Heart right ventricle (tissue), 16 donors: ENCODE measurements around the gene MAPRE3. TPM values are rescaled to one million over a fixed set of nuclear protein-coding genes. Genes with fewer than 3 reads are reported as not detected.

ENCODE experiments used
- ATAC-seq, 8 donors: fragments of 200-7000 bp; cut with Tn5 transposase; one replicate each; pipeline ENCODE4 v1.9.1; 2020; ENCODE audit warnings: mild to moderate bottlenecking in 8 of 8, moderate library complexity in 8 of 8, moderate number of reproducible peaks in 1 of 8
- DNase-seq, 2 donors: peaks; one replicate each; pipeline ENCODE4 v3.0.0-alpha.2; 2020
- H3K27ac ChIP-seq, 10 donors: fragments of 200-600 bp; sonication (generic) in 2 of 10; one replicate each; pipeline versions ENCODE4 v1.5.0 to v1.8.0; 2020 to 2022; ENCODE audit warnings: mild to moderate bottlenecking in 3 of 10
- H3K27me3 ChIP-seq, 7 donors: fragments of 200-600 bp; one replicate each; pipeline ENCODE4 v1.8.0; 2021 to 2022; ENCODE audit warnings: mild to moderate bottlenecking in 2 of 7
- H3K36me3 ChIP-seq, 9 donors: fragments of 200-600 bp; sonication (generic) in 1 of 9; one replicate each; pipeline versions ENCODE4 v1.5.0 to v1.8.0; 2020 to 2022; ENCODE audit warnings: mild to moderate bottlenecking in 2 of 9
- H3K4me1 ChIP-seq, 9 donors: fragments of 200-600 bp; sonication (generic) in 1 of 9; one replicate each; pipeline versions ENCODE4 v1.5.0 to v1.8.0; 2020 to 2022; ENCODE audit warnings: mild to moderate bottlenecking in 4 of 9
- H3K4me3 ChIP-seq, 10 donors: fragments of 200-600 bp; sonication (generic) in 2 of 10; one replicate each; pipeline versions ENCODE4 v1.5.0 to v1.8.0; 2020 to 2022; ENCODE audit warnings: mild to moderate bottlenecking in 7 of 10, moderate library complexity in 2 of 10
- H3K9me3 ChIP-seq, 11 donors: fragments of 200-600 bp in 10 of 11; sonication (generic) in 2 of 11; one replicate each; pipeline versions ENCODE4 v1.5.0 to v1.8.0; 2013 to 2022; ENCODE audit warnings: mild to moderate bottlenecking in 2 of 11, control low read depth in 1 of 11, moderate library complexity in 1 of 11
- WGBS, 2 donors: extraction: QIAGEN DNeasy Blood & Tissue Kit; methylation state at CpG; one replicate each; pipeline ENCODE4 v1.1.7; 2013; ENCODE audit warnings: inconsistent platforms in 1 of 2; 5-methylcytosine and 5-hydroxymethylcytosine counted together
- intact Hi-C, 10 donors: fragments of 100-400 bp; cut with DNase I; formaldehyde crosslinking; loops; one replicate each; pipeline versions ENCODE4 v1.11.1 to v1.14.2; 2022
- polyA plus RNA-seq, 2 donors: library from polyadenylated mRNA; stranded (reverse); fragments of 200-250 nt; gene quantifications; one replicate each; pipeline ENCODE4 v1.2.3, GENCODE V29; 2013
- total RNA-seq, 10 donors: library from RNA; stranded (reverse); fragmentation: NEBNext Ultra II Directional in 3 of 10; extraction: Animal tissue kit (Norgen Biotek cat#: 25700) in 3 of 10; gene quantifications; one replicate each; pipeline versions ENCODE4 v1.2.1 to v1.2.4, GENCODE V29; 2021 to 2023
- TF ChIP-seq, protein P1 (sequence below), 9 donors: fragments of 200-600 bp; sonication (generic) in 2 of 9; IDR thresholded peaks; one replicate each; pipeline versions ENCODE4 v1.5.0 to v1.8.0; 2021 to 2022; ENCODE audit warnings: antibody characterized with exemption in 9 of 9, mild to moderate bottlenecking in 5 of 9, moderate library complexity in 1 of 9
- donor health status: Arrhythmogenic right ventricular cardiomyopathy.
- donor health status: ischemic (EF 13 %, LVEDD 7.1; RV severe dilation, severe dysfunction).
- donor health status: healthy with polysubstance abuse.
- donor health status: DM: no; HTN: yes; CAD: no.
- donor health status: DM: no; HTN: no; CAD: no.
- donor health status: ischemic (EF 25% LVEDD 6.9; RV normal size, moderate dysfunction).
- donor health status: ischemic (EF 25% LVEDD 5.7; RV mildly dilated, moderate dysfunction).
- donor health status: healthy.
- donor health status: DM: yes; HTN: yes; CAD: no.
- donor health status: Ischemic cardiomyopathy.
- donor health status: ischemic (EF 35%, LVEDD 5.7; RV mildly dilated, moderate dysfunction).
- donor health status: nonischemic (EF 11% LVEDD 7.7; RV severe dilation, severe dysfunction).
- donor health status: DM: yes; HTN: yes; CAD: no.
- donor health status: PGD.
- donor health status: ischemic (EF 29% LVEDD 5.4; RV normal size, mild dysfunction).
- donor health status: nonischemic (EF 23%, LVEDD 6.1; RV moderate dilation, normal function).

The MAPRE3 gene
- total and polyA plus RNA-seq, 12 donors = 23.0 to 68.8 (median 47.2) TPM

DNA sequence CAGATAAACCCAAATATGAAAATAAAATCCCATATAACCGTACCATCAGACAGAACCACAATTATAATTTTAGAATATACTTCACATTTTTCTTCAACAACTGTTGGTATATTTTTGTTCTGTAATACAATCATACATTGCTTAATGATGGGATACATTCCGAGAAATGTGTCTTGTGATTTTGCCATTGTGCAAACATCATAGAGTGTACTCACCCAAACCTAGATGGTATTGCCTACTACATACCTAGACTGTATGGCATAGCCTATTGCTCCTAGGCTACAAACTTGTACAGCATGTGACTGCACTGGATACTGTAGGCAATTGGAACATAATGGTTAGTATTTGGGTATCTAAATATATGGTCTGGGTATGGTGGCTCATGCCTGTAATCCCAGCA is 30.6 kb downstream of the MAPRE3 start:
- TF ChIP-seq, protein P1, sequence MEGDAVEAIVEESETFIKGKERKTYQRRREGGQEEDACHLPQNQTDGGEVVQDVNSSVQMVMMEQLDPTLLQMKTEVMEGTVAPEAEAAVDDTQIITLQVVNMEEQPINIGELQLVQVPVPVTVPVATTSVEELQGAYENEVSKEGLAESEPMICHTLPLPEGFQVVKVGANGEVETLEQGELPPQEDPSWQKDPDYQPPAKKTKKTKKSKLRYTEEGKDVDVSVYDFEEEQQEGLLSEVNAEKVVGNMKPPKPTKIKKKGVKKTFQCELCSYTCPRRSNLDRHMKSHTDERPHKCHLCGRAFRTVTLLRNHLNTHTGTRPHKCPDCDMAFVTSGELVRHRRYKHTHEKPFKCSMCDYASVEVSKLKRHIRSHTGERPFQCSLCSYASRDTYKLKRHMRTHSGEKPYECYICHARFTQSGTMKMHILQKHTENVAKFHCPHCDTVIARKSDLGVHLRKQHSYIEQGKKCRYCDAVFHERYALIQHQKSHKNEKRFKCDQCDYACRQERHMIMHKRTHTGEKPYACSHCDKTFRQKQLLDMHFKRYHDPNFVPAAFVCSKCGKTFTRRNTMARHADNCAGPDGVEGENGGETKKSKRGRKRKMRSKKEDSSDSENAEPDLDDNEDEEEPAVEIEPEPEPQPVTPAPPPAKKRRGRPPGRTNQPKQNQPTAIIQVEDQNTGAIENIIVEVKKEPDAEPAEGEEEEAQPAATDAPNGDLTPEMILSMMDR (IDR thresholded peaks at IDR 0.05) = no peak
- WGBS, 2 donors = 98 to 99% methylated on average over 2 of the region's 2 CpGs
- no peak for ATAC-seq

DNA sequence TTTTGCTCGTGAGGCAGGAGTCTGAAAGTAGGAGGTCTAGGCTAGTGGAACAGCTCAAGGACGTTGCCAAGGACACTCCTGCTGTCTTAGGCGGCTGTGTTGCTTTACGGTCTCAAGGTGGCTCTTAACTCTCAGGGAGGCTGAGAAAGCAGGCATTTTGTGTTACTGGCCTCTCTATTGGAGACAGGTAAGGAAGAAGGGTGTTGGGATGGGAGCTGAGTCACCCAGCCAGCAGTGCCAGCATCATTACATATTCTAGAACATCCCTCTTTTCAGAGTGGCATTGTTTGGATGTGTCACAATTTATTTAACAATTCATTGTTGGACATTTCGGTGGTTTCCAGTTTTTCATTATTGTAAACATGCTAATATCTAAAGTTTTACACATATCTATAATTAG is 31.5 kb downstream of the MAPRE3 start:
- intact Hi-C loops = no loop called here
- ATAC-seq (no peak), DNase-seq (no peak)
- H3K27me3 ChIP-seq = no peaks in the 10 kb centered on the region
- 74 to 76% methylated on average over 5 of the region's 5 CpGs for WGBS, 2 donors
- H3K36me3 ChIP-seq = no peaks in the 10 kb centered on the region
- H3K27ac ChIP-seq = no peak overlapping the region
- no peaks in the 10 kb centered on the region for H3K9me3 ChIP-seq
- TF ChIP-seq, protein P1 (IDR thresholded peaks at IDR 0.05) = no peak
- H3K4me3 ChIP-seq = no peak overlapping the region
- H3K4me1 ChIP-seq = peaks cover 0 to 8% (median 3%) of the 10 kb centered on the region in 9 donors

More for the DNA sequence above, 30.6 kb downstream of the MAPRE3 start:
- no peak for DNase-seq
- Histone ChIP-seq H3K27me3 (no peaks in the 10 kb centered on the region), H3K27ac (no peak overlapping the region), H3K4me1 (peaks cover 0 to 8% (median 0%) of the 10 kb centered on the region in 9 donors), H3K4me3 (no peak overlapping the region), H3K36me3 (no peaks in the 10 kb centered on the region), H3K9me3 (no peaks in the 10 kb centered on the region)
- intact Hi-C loops = no loop called here

DNA sequence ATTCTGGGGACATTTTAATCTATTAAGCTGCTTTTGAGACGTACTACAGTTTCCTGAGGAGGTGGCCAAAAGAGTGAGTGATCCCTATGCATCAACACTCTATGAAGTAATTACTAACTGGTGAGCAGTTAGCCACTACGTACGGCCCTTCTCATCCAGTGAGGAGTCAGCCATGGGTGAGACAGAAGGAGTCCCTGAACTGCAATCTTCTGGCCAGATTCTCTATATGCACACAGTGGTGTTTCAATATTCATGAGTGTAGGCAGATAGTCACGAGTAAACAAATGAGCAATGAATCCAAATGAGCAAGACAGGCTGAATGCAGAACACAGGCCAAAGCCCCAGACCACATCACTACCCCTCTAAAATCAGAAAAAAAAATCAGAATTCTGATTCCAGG is 32.6 kb downstream of the MAPRE3 start:
- Histone ChIP-seq H3K4me3 (no peak overlapping the region), H3K27ac (no peak overlapping the region), H3K9me3 (no peaks in the 10 kb centered on the region), H3K36me3 (no peaks in the 10 kb centered on the region), H3K27me3 (no peaks in the 10 kb centered on the region), H3K4me1 (peaks cover 0 to 16% (median 8%) of the 10 kb centered on the region in 9 donors)
- no peak for ATAC-seq
- 92% methylated on average over 4 of the region's 4 CpGs for WGBS, 2 donors
- intact Hi-C loops = no loop called here
- TF ChIP-seq, protein P1 (IDR thresholded peaks at IDR 0.05) = no peak
- DNase-seq = no peak

DNA sequence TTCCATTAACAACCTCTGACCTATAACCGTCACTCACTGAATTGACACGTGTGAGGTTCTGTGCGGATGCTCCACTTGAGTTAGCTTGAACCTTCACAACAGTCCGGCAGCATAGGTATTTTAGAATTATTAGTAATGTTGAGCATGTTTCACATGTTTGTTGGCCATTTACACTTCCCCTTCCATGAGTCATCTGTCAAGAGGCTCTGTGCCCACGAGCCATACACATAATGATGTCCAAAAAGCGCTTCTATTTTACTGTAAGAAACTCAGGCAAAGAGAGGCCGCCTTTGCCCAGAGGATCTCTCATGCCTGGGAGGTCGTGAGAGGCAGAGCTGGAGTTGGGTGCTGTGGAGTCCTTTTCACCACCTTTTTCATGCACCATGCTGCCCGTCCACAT is 33.4 kb downstream of the MAPRE3 start:
- no peak overlapping the region for H3K27ac ChIP-seq
- ATAC-seq (peak in 1 of 8 donors; percentile 39), DNase-seq (no peak)
- TF ChIP-seq, protein P1 (IDR thresholded peaks at IDR 0.05) = no peak
- H3K4me3 ChIP-seq = no peak overlapping the region
- WGBS, 2 donors = 82 to 83% methylated on average over 9 of the region's 9 CpGs
- H3K27me3 ChIP-seq = no peaks in the 10 kb centered on the region
- intact Hi-C loops = no loop called here
- H3K36me3 ChIP-seq = no peaks in the 10 kb centered on the region
- H3K9me3 ChIP-seq = no peaks in the 10 kb centered on the region
- H3K4me1 ChIP-seq = peaks cover 0 to 18% (median 8%) of the 10 kb centered on the region in 9 donors
